ENCODE measurements around the gene WNT1. TPM values are rescaled to one million over a fixed set of nuclear protein-coding genes. Genes with fewer than 3 reads are reported as not detected.

WNT1 gene
- polyA plus RNA-seq, 3 donors = 0.33 TPM; not detected in 2

DNA sequence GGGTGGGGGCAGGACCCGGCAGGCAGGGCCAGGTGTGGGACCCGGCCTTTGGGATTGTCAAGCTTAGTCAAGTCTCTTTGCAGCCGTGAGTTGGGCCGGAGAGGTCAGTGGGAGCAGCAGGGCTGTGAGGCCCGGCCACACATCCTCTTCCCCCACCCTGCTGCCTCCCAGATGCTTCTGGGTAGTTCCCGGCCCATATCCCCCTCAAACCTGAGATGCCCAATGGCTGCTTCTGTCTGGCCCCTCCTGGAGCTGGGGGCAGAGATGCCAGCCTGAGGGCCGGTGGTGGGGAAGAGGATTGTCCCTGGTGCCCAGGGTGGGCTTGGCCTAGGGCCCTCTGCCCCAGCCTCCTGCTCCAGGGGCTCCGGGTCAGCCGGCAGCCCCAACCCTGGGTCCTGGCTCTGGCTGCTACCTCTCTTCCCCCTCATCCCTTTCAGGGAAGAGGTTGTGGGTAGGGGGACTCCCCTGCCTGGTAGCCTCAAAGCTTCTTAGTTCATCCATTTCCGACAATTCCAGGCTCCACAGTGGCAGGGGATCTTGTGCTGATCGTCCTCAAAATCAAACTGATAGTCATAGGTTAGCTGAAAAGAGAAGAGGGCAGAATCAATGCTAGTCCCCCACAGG is 43.3 kb downstream of the WNT1 start:
- peaks cover 27% of the 10 kb centered on the region for H4K20me1 ChIP-seq (ENCODE audit: insufficient read depth, low read length)
- H3K9ac ChIP-seq (ENCODE audit: insufficient read depth, low read length, poor library complexity, severe bottlenecking) = no peak overlapping the region
- H3K36me3 ChIP-seq (replicated peaks in 1 of 2; ENCODE audit: control insufficient read depth in 1 of 2, insufficient read depth in 2 of 2, low read length in 2 of 2) = peaks cover 56 to 59% of the 10 kb centered on the region in 2 donors
- Mint-ChIP-seq H3K27me3 (ENCODE audit: low read depth in 3 of 3) (peaks cover 0 to 1% (median 0%) of the 10 kb centered on the region in 3 donors), H3K27ac (peak overlapping the region in 5 of 7 donors; percentile 25 to 91 (median 78)), H3K4me3 (no peak overlapping the region), H3K9me3 (peaks cover 0 to 2% (median 0%) of the 10 kb centered on the region in 7 donors), H3K36me3 (peaks cover 54 to 61% of the 10 kb centered on the region in 2 donors), H3K4me1 (peaks cover 27% of the 10 kb centered on the region)
- H2AFZ ChIP-seq (ENCODE audit: insufficient read depth, low read depth, low read length, poor library complexity, severe bottlenecking) = no peak overlapping the region
- H3K4me2 ChIP-seq (replicated peaks; ENCODE audit: extremely low read depth, low read length, poor library complexity, severe bottlenecking) = no peak overlapping the region
- no peak overlapping the region for H3K4me3 ChIP-seq (replicated peaks in 1 of 3; ENCODE audit: low read depth in 2 of 3, low read length in 3 of 3)
- no peak for DNase-seq
- H3K27me3 ChIP-seq (ENCODE audit: control insufficient read depth in 2 of 2, insufficient read depth in 2 of 2, low read length in 2 of 2) = no peaks in the 10 kb centered on the region
- WGBS (ENCODE audit: insufficient coverage) = 100% methylated on average over 2 of the region's 11 CpGs
- H3K9me3 ChIP-seq (replicated peaks in 1 of 2; ENCODE audit: control insufficient read depth in 1 of 2, insufficient read depth in 1 of 2, low read length in 2 of 2) = no peaks in the 10 kb centered on the region
- peaks cover 25 to 28% of the 10 kb centered on the region in 2 donors for H3K4me1 ChIP-seq (ENCODE audit: control insufficient read depth in 1 of 2, insufficient read depth in 2 of 2, low read length in 2 of 2)
- TF ChIP-seq, protein P1, sequence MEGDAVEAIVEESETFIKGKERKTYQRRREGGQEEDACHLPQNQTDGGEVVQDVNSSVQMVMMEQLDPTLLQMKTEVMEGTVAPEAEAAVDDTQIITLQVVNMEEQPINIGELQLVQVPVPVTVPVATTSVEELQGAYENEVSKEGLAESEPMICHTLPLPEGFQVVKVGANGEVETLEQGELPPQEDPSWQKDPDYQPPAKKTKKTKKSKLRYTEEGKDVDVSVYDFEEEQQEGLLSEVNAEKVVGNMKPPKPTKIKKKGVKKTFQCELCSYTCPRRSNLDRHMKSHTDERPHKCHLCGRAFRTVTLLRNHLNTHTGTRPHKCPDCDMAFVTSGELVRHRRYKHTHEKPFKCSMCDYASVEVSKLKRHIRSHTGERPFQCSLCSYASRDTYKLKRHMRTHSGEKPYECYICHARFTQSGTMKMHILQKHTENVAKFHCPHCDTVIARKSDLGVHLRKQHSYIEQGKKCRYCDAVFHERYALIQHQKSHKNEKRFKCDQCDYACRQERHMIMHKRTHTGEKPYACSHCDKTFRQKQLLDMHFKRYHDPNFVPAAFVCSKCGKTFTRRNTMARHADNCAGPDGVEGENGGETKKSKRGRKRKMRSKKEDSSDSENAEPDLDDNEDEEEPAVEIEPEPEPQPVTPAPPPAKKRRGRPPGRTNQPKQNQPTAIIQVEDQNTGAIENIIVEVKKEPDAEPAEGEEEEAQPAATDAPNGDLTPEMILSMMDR (IDR thresholded peaks at IDR 0.05) = no peak
- intact Hi-C loops (cut with micrococcal nuclease) = no loop called here
- H3K79me2 ChIP-seq (ENCODE audit: insufficient read depth, low read length) = peaks cover 30% of the 10 kb centered on the region
- peak overlapping the region in 1 of 2 donors; percentile 100 for H3K27ac ChIP-seq (ENCODE audit: low read depth in 1 of 2, low read length in 2 of 2)

DNA sequence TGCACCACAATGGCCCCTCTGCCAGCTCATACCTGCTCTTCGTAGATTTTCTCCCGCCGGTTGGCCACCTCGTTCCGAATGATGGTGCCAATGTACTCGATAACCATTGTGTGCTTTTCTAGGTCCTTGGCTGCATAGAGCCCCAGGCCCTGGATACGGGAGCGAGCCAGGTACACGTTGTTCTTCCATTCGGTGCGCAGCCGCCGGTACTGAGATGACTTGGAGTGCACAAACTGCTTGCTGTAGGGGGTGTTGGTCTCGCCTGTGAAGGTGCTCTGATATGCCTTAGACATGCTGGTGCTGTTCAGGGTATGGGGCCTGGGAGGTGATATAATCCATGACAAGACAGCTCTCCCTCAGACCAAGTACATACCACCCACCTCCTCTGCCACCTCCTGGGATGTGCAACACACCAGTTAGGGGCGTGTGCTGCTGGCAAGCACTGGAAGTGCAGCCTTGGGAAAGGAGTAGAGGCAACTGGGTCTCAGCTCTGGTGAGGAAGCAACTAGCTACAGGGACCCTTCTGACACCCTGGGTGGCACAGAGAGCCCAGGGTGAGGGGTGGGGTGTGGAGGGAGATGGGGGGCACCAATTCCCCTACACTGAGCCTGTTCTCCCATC is 44.5 kb downstream of the WNT1 start:
- H3K36me3 ChIP-seq (replicated peaks in 1 of 2; ENCODE audit: control insufficient read depth in 1 of 2, insufficient read depth in 2 of 2, low read length in 2 of 2) = peaks cover 68 to 71% of the 10 kb centered on the region in 2 donors
- H3K9me3 Mint-ChIP-seq = peaks cover 0 to 2% (median 0%) of the 10 kb centered on the region in 7 donors
- WGBS (ENCODE audit: insufficient coverage) = 98% methylated on average over 14 of the region's 15 CpGs
- H3K9me3 ChIP-seq (replicated peaks in 1 of 2; ENCODE audit: control insufficient read depth in 1 of 2, insufficient read depth in 1 of 2, low read length in 2 of 2) = no peaks in the 10 kb centered on the region
- H3K4me1 ChIP-seq (ENCODE audit: control insufficient read depth in 1 of 2, insufficient read depth in 2 of 2, low read length in 2 of 2) = peaks cover 20 to 21% of the 10 kb centered on the region in 2 donors
- H4K20me1 ChIP-seq (ENCODE audit: insufficient read depth, low read length) = peaks cover 35% of the 10 kb centered on the region
- H3K36me3 Mint-ChIP-seq = peaks cover 58 to 68% of the 10 kb centered on the region in 2 donors
- intact Hi-C loops (cut with micrococcal nuclease) = no loop called here
- H3K27ac ChIP-seq (ENCODE audit: low read depth in 1 of 2, low read length in 2 of 2) = peak overlapping the region in 1 of 2 donors; percentile 100
- H3K27me3 ChIP-seq (ENCODE audit: control insufficient read depth in 2 of 2, insufficient read depth in 2 of 2, low read length in 2 of 2) = no peaks in the 10 kb centered on the region
- peaks cover 0 to 1% (median 0%) of the 10 kb centered on the region in 3 donors for H3K27me3 Mint-ChIP-seq (ENCODE audit: low read depth in 3 of 3)
- H3K4me3 ChIP-seq (replicated peaks in 1 of 3; ENCODE audit: low read depth in 2 of 3, low read length in 3 of 3) = no peak overlapping the region
- H3K4me3 Mint-ChIP-seq = no peak overlapping the region
- H3K4me1 Mint-ChIP-seq = peaks cover 17% of the 10 kb centered on the region
- H3K27ac Mint-ChIP-seq = peak overlapping the region in 5 of 7 donors; percentile 4 to 75 (median 33)
- TF ChIP-seq, protein P1 (IDR thresholded peaks at IDR 0.05) = no peak
- peaks cover 19% of the 10 kb centered on the region for H3K79me2 ChIP-seq (ENCODE audit: insufficient read depth, low read length)
- no peak overlapping the region for H2AFZ ChIP-seq (ENCODE audit: insufficient read depth, low read depth, low read length, poor library complexity, severe bottlenecking)
- no peak overlapping the region for H3K4me2 ChIP-seq (replicated peaks; ENCODE audit: extremely low read depth, low read length, poor library complexity, severe bottlenecking)
- no peak for DNase-seq
- H3K9ac ChIP-seq (ENCODE audit: insufficient read depth, low read length, poor library complexity, severe bottlenecking) = no peak overlapping the region
